Kidney capillary endothelial cell (primary cell): ENCODE results near the gene PPP6R2.

Source experiments
- DNase-seq: peaks from one replicate; pipeline ENCODE4 v3.0.0-alpha.2; 2018; ENCODE audit warnings: low spot score

PPP6R2 gene

DNA sequence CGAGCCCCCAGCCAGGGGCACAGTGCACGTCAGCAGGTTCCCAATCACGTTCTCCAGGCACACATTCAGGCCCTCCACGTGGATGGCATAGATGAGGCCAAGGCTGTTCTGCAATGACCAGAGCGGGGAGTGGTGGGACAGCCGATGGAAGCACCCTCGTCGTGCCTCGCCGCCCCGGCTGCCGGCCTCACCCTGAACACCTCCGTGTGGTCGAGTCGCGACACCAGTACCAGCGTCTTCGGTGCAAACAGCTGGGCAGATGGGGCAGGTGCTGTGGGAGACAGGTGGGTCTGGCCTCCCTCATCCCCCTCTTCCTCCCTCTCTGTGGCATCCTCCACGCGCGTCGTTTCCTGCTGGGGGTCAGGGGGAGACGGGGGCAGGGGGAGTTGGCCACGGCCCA is 124.2 kb downstream of the PPP6R2 start:
- DNase-seq: no peak

DNA sequence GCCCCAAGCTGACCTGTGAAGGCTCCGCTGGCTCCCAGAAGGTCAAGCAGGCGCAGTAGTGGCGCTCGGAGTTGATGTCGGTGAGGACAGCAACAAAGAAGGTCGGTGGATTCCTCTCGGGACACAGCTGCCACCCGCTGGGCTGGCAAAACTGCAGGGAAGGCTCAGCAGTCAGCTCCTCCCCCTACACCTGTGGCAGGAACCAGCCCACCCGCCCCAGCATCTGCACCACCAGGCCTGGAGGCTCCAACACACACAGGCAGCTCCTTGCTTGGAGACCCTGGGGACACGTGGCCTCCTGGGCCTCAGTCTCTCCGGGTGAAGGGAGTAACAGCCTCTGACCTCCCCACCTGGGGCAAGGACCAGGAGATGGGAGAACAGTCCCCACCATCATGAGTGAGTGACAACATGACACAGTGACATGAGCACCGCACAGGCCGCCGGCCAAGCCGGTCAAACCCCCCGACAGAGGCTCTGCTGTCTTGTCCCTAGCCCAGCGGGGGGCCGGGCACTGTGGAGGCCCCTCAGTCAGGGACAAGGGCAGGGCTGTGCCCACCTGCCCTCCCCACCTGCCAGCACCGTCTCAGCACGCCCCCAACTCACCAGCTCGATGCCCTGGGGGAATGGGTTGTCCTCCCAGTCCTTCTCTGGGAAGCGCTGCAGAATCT is 124.8 kb downstream of the PPP6R2 start:
- no peak for DNase-seq

DNA sequence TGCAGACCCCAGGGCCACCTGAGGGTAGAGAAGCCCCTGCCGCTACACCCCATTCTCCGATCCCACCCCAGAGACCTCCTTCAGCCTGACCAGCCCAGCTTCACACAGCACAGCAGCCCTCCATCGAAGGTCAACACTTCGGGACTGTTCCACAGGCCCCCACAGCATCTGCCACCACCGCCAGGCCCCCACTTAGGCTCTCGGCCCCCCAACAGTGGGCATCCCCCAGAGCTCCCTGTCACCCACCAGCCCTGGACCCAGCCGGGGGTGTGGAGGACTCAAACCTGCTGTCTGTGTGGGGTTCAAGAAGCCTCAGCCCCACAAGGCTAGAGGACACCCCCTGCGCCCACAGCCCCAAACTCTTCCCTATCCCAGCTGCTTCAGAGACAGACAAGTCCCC is 125.5 kb downstream of the PPP6R2 start:
- no peak for DNase-seq

DNA sequence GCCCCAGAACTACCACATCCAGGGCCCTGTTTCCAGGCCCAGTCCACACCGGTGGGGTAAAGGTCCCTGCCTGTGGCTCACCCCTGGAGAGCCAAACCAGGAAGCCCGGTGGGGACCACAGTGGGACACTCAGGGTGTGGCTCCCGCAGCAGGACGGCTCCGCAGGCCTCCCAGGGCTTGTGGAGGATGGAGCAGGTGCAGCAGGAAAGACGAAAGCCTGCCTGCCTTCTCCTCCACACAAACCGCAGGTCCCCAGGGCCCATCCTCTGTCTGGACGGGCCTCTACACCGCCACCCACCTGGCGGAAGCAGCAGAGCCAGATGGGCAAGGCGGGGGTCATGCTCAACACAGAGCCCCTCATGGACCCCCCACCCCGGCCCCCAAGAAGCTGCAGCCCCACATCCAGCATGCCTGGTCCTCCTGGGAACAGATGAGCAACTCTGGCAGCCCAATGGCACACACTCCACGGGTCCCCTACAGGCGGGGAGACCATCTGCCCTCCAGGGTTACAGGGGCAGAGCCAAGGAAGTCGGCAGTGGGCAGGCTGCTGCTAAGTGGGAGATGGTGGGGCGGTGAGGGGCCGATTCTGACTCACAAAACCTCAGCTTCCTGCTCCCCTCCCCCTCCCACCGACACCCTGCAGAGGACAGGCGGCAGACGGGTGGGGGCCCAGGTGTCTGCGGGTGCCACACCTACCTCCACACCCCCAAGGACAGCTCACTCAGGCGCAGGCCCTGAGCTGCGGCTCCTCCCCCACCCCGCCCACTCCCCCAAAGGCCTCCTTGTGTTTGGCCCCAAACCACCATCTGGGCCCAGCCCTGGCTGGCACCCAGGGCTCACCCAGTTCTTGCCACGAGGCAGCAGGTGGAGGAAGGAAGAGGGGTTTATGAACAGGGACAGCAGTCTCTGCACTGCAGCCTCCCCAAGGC is 126.5 kb downstream of the PPP6R2 start:
- no peak for DNase-seq

DNA sequence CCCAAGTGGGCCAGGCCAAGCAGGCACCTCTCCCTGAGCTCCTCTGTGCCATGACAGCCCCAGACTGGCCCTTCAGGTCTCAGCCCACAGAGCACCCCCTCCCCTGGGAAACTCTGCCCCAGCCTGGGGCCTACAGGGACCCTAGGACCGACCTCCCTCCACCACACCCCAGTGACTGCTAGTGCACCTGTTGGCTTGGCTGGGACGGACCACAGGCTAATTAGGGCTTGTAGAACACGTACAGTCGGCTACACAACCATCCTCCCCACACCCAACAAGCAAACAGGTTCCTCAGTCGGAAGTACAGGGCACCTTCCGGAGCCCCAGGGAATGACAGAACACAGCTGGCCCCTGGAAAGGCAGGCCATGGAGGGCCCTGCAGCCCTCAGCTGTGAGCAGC is 127.4 kb downstream of the PPP6R2 start:
- DNase-seq: no peak

DNA sequence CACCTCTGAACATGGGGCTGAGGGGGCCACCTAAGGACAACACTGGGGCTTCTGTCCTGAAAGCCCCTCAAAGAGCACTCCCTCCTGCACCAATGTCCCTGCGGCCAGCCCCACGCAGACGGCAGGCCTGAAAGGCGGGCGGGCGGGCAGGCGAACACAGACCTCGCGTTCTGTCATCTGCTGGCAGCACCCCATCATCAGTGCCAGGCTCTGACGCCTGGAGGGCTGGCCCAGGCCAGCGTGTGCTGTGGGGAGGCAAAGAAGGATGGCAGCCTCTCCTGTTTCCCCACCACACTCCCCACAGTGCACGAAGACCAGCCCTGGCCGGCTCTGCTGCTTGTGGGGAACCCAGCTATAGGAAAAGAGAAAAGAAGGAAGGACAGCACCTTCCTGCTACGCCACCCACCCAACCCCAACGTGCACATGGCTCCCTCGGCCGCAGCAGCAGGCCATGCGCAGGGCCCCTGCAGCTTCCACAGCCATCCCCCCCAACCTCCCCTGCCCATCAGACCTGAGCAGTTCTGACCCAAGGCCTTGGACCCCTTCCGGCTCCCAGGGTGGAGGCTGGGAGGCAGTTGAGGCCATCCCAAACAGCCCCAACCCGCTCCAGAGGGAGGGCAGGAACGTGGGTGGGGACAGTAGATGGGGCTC is 128.2 kb downstream of the PPP6R2 start:
- no peak for DNase-seq

DNA sequence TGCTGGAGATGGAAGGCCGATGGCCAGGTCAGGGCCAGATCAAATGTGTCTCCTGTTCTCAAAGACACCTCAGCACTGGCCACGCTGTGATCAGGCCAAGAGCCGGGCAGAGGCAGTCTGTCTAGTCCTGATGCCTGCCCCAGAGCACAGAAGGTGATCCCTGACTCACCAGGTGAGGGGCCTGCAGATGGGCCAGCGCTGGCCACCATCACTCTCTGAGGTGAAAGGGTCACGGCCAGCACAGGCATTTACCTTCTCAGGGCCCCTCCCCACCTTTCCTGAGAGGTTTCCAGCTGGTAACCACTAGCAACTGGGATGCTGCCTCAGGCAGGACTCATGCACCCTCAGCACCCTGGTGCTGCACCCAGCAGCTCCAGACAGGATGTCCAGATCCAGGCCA is 128.8 kb downstream of the PPP6R2 start:
- no peak for DNase-seq

DNA sequence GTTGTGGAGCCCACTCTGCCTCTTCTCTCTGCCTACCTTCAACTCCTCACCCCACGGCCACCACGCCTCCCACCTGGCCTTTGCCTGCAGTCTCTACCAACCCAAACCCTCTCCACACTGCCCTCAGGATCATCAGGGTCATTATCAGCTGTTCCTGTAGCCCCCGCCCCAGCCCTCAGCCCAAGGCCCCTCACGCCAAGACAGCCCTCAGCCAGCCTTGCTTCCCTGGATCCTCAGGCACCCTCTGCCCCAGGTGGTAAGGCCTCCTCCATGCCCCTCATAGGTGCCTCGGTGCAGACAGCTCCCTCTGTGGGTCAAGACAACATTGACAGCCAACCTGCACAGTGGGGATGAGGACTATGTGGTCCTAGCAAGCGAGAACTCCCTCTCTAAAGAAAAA is 130.0 kb downstream of the PPP6R2 start:
- DNase-seq: no peak

DNA sequence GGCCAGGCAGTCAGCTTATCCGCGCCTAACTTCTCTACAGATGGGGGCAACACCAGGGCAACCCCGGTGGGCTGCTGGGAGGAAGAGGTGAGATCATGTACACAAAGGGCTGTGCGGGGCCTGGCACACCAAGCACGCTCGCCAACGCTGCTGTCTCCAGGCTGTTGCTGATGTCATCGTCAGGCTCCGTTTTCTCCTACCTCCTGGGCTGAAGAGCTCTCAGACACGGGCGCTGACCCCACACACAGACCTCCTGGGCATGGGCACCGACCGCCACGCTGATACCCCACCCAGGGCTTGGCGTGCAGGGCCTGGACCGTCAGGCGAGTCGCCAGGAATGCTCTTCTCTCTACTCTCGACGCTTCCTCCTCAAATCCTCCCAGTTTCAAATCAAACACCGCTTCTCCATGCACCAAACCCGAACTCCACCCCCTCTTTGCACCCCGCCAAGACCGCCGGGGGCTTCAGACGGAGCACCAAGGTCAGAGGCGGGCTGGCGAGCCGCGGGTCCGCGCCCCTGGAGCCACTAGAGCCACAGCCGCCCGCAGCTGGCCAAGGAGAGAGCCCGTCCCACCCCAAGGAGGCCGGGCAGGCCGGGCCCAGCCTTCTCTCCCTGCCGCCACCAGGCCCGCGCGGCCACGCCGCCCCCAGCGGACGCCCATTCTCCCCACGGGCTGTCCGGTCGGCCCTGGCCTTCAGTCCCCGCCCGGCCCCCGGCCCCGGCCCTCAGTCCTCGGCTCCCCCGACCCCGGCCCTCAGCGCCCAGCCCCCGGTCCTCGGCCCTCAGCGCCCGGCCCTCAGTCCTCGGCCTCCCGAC is 130.9 kb downstream of the PPP6R2 start:
- peak; percentile 23 for DNase-seq

DNA sequence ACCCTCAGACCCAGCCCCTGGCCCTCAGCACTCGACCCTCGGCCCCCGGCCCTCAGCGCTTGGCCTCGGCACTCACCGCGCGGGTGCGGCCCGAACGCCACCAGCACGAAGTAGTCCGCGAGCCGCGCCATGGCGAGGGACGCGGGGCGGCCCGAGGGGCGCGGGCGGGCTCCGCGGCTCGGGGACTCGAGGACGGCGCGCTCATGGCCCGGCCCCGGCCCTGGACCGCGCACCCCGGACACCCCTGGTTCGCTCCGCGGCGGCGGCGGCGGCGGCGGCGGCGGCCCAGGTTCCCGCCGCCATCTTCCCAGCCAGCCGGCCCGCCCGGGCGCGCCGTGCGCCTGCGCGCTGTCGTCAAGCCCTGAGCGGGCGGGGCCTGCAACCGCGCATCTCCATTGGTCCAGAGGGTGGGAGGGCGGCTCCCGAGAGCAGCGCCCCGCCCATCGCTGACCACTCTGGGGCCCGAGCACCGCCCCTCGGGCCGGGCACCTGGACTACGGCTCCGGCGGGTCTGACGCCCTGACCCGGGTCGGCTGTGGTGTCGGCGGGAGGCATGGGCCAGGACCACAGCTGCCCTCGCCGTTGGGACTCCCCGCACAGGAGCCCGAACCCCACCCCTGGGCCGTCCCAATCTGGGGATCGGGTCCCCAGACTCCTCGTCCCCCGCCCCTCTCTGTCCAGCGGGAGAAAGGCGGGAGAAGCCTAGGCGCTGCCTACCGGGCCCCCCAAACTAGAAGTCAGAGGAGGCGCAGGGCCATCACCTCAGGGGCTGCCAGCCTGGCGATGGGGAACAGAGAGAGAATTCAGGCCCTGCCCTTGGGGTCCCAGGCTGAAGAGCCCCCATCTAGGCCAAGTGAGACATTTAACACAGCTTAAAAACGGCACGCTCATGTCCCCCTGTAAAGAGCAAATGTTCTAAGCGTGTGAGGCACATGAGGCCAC is 131.9 kb downstream of the PPP6R2 start, which contains the start of gene SBF1:
TSS of gene SBF1 (minus strand) at position 326 of the 942 bp plus-strand sequence. CDS start at position 131, 195 bp downstream.
- DNase-seq: peak; percentile 87

DNA sequence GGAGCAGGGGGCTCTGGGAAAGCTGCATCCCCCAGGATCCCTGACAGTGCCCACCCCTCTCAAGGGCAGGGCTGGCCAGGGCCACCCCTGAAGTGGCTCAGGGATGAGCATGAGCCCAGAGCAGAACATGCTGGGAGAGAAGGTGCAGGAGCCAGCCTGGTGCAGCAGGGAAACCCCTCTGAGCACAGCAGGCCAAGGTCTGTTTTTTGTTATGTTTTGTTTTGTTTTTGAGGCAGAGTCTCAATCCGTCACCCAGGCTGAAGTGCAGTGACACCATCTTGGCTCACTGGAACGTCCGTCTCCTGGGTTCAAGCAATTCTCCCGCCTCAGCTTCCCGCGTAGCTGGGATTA is 132.5 kb downstream of the PPP6R2 start:
- DNase-seq: no peak

DNA sequence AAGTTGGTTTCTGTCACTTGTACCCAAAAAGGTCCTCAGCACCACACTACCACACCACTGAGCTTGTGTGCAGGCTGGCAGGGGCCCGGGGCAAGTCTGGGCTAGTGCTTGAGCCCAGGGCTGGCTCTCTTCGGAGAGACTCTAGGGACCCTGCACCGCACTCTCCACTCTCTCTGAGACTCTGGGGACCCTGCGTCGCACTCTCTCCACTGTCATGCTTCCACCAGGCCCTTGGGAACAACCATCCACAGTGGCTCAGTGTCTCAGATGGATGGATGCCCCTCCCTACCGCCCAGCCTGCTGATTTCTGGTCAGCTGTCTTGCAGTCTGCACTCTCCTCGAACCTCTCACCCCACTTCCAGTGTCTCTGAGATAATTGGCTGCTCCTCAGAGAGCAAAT is 133.7 kb downstream of the PPP6R2 start:
- DNase-seq: no peak

DNA sequence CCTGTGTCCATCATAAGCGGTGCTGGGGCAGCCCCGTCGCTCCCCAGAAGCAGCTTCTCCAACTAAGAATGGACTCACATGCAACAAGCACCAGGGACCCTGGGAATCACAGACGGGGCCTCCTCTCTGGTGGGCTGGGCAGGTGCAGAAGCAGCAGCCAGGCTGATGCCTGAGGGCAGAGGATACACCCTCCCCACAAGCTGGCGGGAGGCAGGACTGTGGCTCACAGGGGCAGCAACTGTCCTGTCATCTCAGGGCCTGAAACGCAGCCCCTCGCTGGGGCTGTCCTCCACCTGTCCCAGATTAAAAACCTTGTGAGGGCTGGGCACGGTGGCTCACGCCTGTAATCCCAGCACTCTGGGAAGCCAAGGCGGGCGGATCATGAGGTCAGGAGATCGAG is 134.8 kb downstream of the PPP6R2 start:
- DNase-seq: no peak

DNA sequence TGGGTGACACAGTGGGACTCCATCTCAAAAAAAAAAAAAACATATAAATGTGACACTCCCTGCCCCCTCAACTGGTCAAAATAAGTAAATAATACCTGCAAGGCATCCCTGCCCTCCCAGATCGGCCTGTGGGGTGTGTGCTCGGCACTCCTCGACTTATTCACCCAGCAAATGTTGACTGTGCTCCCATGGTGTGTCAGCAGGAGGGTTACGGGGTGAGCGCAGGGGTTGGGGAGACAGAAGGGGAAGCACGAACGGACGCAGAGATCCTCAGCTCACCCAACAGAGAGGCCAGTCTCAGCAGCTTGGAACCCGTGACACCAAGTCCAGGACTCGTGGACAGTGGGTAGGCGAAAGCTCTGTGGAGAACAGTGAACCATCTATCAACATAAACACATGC is 136.6 kb downstream of the PPP6R2 start:
- DNase-seq: no peak

DNA sequence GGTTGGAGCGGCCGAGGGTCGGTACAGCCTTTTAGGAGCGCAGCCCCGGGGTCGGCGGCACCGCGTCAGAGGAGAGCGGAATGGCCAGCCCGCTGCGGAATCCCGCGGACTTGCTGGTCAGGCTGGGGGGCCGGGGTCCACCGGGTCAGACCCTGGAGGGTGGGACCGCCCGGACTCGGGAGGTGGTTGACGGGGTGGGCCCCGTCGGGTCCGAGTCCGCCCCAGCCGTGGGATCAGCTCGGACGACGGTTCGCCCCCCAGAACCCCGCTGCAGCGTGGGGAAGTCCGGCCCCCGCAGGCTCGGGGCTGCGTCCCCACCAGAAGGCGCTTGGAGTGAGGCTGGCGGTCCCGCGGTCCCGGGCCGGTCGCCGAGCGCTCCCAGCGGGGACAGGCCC is 137.9 kb downstream of the PPP6R2 start:
- no peak for DNase-seq

DNA sequence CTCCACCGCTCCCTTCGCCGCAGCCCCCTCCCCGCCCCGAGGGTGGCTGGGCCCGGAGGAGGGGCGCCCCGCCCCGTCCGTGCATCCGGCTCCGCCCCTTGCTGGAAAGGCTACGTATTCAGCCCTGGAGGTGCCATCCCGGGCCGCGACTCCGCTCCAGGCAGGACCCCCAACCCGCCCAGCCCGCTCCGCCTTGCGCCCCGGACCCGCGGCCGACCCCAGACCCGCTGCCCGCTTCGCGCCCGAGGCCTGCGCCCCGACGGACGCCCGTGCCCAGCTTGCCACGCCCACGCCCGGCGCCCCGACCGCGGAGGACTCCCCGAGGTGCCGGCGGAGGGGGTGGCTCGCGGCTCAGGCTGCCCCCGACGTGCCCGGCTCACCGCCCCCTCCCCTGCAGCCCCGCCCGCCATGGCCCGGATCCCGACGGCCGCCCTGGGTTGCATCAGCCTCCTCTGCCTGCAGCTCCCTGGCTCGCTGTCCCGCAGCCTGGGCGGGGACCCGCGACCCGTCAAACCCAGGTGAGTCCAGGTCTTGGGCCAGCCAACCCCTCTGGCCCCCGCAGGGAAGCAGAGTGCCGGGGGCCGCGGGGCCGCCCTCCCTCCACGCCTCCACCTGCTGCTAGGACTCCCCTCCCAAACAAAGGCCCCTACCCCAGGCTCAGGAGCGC is 138.4 kb downstream of the PPP6R2 start, which contains the start of gene ADM2:
TSS of gene ADM2 (plus strand) at position 104 of the 667 bp plus-strand sequence. CDS start at position 409, 305 bp downstream.
- no peak for DNase-seq

DNA sequence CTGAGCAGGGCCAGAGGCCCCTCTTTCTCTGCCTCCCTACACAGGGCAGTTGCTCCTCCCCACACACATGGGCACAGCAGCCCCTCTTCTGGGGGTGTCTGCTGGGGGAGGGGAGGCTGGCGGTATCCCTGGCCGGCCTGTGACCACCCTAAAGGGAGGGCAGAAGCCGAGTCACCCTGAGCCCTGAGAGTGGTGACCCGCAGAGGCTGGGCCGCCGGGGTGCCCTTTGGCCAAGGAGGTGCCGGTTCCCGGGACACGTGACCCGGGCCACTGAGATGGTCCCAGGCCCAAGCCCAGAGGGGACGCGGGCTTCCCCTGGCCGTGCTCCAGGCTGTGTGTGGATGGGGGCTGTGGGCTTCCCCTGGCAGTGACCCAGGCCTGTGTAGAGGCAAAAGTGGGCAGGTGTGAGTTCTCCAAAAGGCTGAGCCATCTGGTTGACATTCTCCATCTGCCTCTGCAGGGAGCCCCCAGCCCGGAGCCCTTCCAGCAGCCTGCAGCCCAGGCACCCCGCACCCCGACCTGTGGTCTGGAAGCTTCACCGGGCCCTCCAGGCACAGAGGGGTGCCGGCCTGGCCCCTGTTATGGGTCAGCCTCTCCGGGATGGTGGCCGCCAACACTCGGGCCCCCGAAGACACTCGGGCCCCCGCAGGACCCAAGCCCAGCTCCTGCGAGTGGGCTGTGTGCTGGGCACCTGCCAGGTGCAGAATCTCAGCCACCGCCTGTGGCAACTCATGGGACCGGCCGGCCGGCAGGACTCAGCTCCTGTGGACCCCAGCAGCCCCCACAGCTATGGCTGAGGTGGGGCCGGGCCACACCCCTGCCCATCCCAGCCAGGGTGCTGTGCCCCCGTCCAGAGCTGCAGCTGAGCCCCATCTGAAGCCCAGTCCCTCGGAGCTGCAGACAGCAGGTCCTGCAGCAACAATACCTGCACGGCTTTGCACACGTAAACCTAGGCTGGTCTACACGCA is 139.3 kb downstream of the PPP6R2 start:
- no peak for DNase-seq

DNA sequence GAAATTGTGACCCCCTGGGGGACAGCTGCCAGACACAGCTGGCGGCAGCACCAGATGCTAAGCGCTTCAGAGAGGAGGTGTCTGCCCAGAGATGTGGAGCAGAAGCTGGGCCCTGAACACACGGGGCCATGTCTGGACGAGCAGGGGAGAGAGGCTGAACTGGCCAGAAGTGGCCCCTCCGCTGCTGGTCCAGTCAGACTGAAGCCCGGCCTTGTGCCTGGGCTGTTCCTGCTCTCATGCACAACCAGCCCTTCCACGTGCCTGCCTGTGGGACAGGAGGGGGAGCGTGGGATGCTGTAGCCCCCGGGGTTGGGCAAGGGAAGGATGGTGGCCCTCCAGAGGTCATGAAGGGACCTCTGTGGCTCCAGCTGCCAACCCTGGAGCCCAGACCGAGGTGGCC is 140.0 kb downstream of the PPP6R2 start:
- no peak for DNase-seq

DNA sequence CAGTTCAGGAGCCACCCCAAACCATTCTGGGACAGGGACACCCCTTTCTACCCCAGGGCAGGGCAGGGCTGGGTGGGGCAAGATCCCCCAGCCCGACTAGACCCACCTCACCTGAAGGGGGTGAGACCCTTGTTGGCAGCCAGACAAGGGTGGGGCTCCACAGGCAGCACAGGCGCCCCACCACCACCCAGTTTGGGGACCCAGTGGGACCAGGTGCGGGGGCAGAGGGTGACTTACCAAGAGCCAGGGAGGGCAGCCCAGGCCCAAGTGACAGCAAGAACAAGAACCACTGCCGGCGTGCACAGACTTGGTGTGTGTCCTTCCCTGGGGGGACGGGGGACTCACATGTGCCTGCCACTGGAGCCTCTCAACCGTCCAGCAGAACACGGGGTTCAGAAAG is 140.4 kb downstream of the PPP6R2 start:
- DNase-seq: no peak
